SK-N-SH treated with all-trans-retinoic acid at 6 μM for 48 hours (cell line): Measurements from ENCODE around the gene CCDC85C.

Source experiments
- ARNTL ChIP-seq: fragments of 450-650 bp; formaldehyde crosslinking; IDR thresholded peaks from 2 replicates; pipeline ENCODE4 v1.5.0; 2020; ENCODE audit warnings: low read depth, mild to moderate bottlenecking, moderate library complexity, borderline replicate concordance
- POU6F1 ChIP-seq: fragments of 250-450 bp; sonication (Bioruptor Pico); IDR thresholded peaks from 2 replicates; pipeline ENCODE4 v1.8.0; 2021; ENCODE audit warnings: low read depth, mild to moderate bottlenecking, moderate library complexity, borderline replicate concordance
- RARB ChIP-seq: fragments of 250-450 bp; sonication (Bioruptor Pico); IDR thresholded peaks from 2 replicates; pipeline ENCODE4 v1.8.0; 2021; ENCODE audit warnings: mild to moderate bottlenecking, moderate library complexity
- TCF4 ChIP-seq: fragments of 250-450 bp; sonication (Bioruptor Pico); IDR thresholded peaks from 2 replicates; pipeline ENCODE4 v1.8.0; 2021; ENCODE audit warnings: mild to moderate bottlenecking, moderate library complexity, borderline replicate concordance
- ZNF70 ChIP-seq: fragments of 450-650 bp; formaldehyde crosslinking; IDR thresholded peaks from 2 replicates; pipeline ENCODE4 v1.5.0; 2020; ENCODE audit warnings: mild to moderate bottlenecking, moderate library complexity

DNA sequence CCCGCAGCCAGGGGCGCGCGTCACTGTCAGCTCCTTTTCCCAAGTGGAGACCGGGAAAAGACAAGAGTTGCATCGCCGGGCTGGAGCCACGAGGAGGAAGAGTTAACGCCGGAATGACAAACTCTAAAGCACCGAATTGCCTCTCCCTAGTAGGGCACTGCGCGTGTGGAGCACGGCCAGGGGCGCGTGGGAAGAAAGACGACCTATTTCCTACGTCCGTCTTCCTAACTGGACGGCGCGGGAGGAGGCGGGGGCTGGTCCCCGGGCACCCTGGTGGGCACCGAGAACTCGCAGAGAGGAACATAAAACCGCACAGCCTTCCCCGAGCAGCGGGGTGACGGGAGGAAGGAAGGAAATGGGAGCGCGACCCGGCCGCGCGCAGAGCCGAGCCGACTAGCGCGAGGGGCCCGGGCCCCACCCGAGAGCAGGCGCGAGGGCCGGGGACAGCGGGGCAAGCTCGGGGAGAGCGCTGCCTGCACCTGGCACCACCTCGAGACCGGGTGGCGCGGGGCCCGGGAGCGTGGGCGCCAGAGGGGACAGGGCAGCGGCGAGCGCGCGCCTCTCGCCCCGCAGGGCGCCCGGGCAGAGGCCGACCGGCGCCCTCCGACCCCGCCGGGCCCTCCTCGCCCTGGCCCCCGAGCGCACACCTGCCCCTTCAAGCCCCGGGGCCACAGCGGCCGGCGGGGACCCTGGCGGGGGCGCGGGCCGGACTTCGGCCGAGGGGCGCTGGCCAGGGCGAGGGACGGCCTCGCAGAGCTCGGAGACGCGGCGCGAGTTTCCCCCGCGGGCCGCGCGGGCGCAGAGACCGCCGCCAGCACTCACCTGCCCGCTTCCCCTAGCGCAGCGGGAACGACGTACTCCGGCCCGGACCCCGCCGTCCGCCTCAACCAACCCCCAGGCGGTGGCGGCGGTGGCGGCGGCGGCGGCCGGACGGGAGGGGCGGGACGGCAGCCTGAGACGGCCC is 123.8 kb downstream of the CCDC85C start, which contains the start of gene SETD3:
- TF ChIP-seq POU6F1 (CRISPR knock-in tag) (no peak), RARB (CRISPR knock-in tag) (no peak), ZNF70 (CRISPR knock-in tag) (no peak), ARNTL (CRISPR knock-in tag) (no peak), TCF4 (no peak)
